ENCODE data around the gene SPNS3.

DNA sequence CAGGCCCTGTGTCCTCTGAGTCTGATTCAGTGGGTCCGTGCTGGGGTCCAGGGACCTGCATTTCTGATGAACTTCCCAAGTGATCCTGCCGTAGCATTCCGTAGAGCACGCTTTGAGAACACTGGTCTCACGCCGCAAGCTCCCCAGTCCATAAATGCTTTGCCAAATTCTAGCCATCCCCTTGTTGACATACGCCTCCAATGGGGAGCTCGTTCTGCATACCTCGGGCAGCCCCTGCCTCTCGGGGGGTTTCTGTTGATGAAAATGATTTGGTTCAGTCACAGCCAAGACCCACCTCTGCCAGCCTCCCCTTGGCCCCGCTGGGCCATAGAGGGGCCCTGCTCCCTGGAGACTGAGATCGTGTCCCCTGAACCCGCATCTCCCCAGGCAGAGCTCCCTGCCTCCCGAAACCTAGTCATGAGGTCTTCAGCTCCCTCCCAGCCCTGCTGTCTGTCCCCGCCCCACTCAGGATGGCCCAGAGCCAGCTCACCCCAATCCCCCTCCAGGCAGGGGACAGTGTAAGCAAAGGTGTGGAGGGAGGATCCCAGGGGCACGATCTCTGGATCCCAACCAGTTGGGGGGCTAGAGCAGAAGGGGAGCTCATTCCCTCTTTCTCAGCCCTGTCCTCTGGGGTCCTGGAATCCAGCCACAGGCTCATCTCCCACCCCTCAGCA, 48.7 kb downstream of the SPNS3 start:
- TF ChIP-seq, protein P1, sequence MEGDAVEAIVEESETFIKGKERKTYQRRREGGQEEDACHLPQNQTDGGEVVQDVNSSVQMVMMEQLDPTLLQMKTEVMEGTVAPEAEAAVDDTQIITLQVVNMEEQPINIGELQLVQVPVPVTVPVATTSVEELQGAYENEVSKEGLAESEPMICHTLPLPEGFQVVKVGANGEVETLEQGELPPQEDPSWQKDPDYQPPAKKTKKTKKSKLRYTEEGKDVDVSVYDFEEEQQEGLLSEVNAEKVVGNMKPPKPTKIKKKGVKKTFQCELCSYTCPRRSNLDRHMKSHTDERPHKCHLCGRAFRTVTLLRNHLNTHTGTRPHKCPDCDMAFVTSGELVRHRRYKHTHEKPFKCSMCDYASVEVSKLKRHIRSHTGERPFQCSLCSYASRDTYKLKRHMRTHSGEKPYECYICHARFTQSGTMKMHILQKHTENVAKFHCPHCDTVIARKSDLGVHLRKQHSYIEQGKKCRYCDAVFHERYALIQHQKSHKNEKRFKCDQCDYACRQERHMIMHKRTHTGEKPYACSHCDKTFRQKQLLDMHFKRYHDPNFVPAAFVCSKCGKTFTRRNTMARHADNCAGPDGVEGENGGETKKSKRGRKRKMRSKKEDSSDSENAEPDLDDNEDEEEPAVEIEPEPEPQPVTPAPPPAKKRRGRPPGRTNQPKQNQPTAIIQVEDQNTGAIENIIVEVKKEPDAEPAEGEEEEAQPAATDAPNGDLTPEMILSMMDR (IDR thresholded peaks at IDR 0.05; ENCODE audit: control extremely low read depth in 1 of 3, insufficient read depth in 1 of 3, low read depth in 1 of 3, low read length in 3 of 3) = no peak
- TF ChIP-seq POLR2A (IDR thresholded peaks at IDR 0.05; ENCODE audit: control extremely low read depth in 1 of 2, low read depth in 2 of 2, low read length in 2 of 2) = no peak
- TF ChIP-seq JUND (IDR thresholded peaks at IDR 0.05; ENCODE audit: low read length) = no peak
- TF ChIP-seq TAF1 (IDR thresholded peaks at IDR 0.05; ENCODE audit: low read depth, low read length) = no peak
- no peak for TF ChIP-seq BCL11A (IDR thresholded peaks at IDR 0.05; ENCODE audit: low read depth in 2 of 2, low read length in 2 of 2)
